ENCODE measurements around the gene SFMBT2. TPM values are rescaled to one million over a fixed set of nuclear protein-coding genes. Genes with fewer than 3 reads are reported as not detected.

The SFMBT2 gene
- total RNA-seq, 1 experiment from 2014 or later: 1.3 TPM

GRCh38 chr10:7458556-7458955 lies 47.7 kb upstream of the SFMBT2 start:
- Histone ChIP-seq H3K36me3 (ENCODE audit: control insufficient read depth, insufficient read depth, low read length) (no peaks in the 10 kb centered on the region), H3K4me1 (ENCODE audit: control insufficient read depth, insufficient read depth, low read length) (no peaks in the 10 kb centered on the region), H3K4me3 (ENCODE audit: low read depth in 2 of 2, low read length in 2 of 2) (no peak overlapping the region), H3K27me3 (ENCODE audit: control insufficient read depth, insufficient read depth, low read length) (no peaks in the 10 kb centered on the region), H3K27ac (ENCODE audit: low read length) (no peak overlapping the region), H3K9me3 (ENCODE audit: control insufficient read depth, insufficient read depth, low read depth, low read length) (no peaks in the 10 kb centered on the region)
- in situ Hi-C loops (cut with HindIII; ENCODE audit: low pct_unique_long_range_greater_than_20kb, low sequenced_read_pairs) (no loop called here), intact Hi-C loops (cut with micrococcal nuclease; ENCODE audit: unreplicated experiment) (no loop called here)
- no TSS peak for BruUV-seq (replicated peaks)
- TF ChIP-seq CTCF (IDR thresholded peaks at IDR 0.05) (no peak), POLR2AphosphoS5 (IDR thresholded peaks at IDR 0.05; ENCODE audit: low read depth, low read length) (no peak), TCF7L2 (IDR thresholded peaks at IDR 0.05; ENCODE audit: low read depth, low read length) (no peak), SIN3A (IDR thresholded peaks at IDR 0.05; ENCODE audit: borderline replicate concordance, insufficient read depth, low read depth, low read length) (no peak), REST (IDR thresholded peaks at IDR 0.05; ENCODE audit: insufficient read depth in 1 of 2, low read depth in 2 of 2, low read length in 1 of 2) (no peak)
- CTCF ChIA-PET: no interaction called here
- ATAC-seq: no peak
- DNase-seq (ENCODE audit: low read depth, low spot score): no peak
- POLR2A ChIA-PET: no interaction called here

- ChIA-PET CTCF (no interaction called here), POLR2A (no interaction called here)
- Histone ChIP-seq H3K4me1 (ENCODE audit: control insufficient read depth, insufficient read depth, low read length) (no peaks in the 10 kb centered on the region), H3K36me3 (ENCODE audit: control insufficient read depth, insufficient read depth, low read length) (no peaks in the 10 kb centered on the region), H3K9me3 (ENCODE audit: control insufficient read depth, insufficient read depth, low read depth, low read length) (no peaks in the 10 kb centered on the region), H3K27ac (ENCODE audit: low read length) (no peak overlapping the region), H3K27me3 (ENCODE audit: control insufficient read depth, insufficient read depth, low read length) (no peaks in the 10 kb centered on the region), H3K4me3 (ENCODE audit: low read depth in 2 of 2, low read length in 2 of 2) (no peak overlapping the region)
- in situ Hi-C loops (cut with HindIII; ENCODE audit: low pct_unique_long_range_greater_than_20kb, low sequenced_read_pairs): no loop called here
- TF ChIP-seq POLR2AphosphoS5 (IDR thresholded peaks at IDR 0.05; ENCODE audit: low read depth, low read length) (no peak), CTCF (IDR thresholded peaks at IDR 0.05) (no peak), REST (IDR thresholded peaks at IDR 0.05; ENCODE audit: insufficient read depth in 1 of 2, low read depth in 2 of 2, low read length in 1 of 2) (no peak)
- ATAC-seq (no peak), DNase-seq (ENCODE audit: low read depth, low spot score) (no peak)
- intact Hi-C loops (cut with micrococcal nuclease; ENCODE audit: unreplicated experiment): no loop called here
- no TSS peak for BruUV-seq (replicated peaks)
Observed at GRCh38 chr10:7457478-7458316, 46.9 kb upstream of the SFMBT2 start.

All from Panc1 (cell line).